OCI-LY1 (cell line): ENCODE results near the gene CCT6B.

ENCODE experiments used
- H2AFZ ChIP-seq: fragments of 200-600 bp; sonication (generic), shearing (Covaris generic); 2 replicates; pipeline ENCODE4 v1.6.0; 2014; ENCODE audit warnings: antibody characterized with exemption, mild to moderate bottlenecking, low read length
- H3F3A ChIP-seq: fragments of 200-600 bp; sonication (generic), shearing (Covaris generic); 2 replicates; pipeline ENCODE4 v1.6.0; 2014; ENCODE audit warnings: mild to moderate bottlenecking, antibody characterized with exemption, low read length, moderate library complexity; ENCODE audit not compliant: insufficient read depth
- H3K27ac ChIP-seq: fragments of 200-600 bp; sonication (generic); 2 replicates; pipeline ENCODE4 v1.5.1; 2014; ENCODE audit warnings: low read length, mixed run types, mild to moderate bottlenecking, low read depth; ENCODE audit not compliant: poor library complexity, severe bottlenecking
- H3K27me3 ChIP-seq: fragments of 200-600 bp; sonication (generic); 2 replicates; pipeline ENCODE4 v1.6.0; 2014; ENCODE audit warnings: antibody characterized with exemption, mild to moderate bottlenecking, low read length, moderate library complexity; ENCODE audit not compliant: insufficient read depth
- H3K36me3 ChIP-seq: fragments of 200-600 bp; sonication (generic); 2 replicates; pipeline ENCODE4 v1.6.1; 2014; ENCODE audit warnings: mild to moderate bottlenecking, antibody characterized with exemption, low read length, moderate library complexity, mixed read lengths; ENCODE audit not compliant: insufficient read depth
- H3K4me1 ChIP-seq: fragments of 200-600 bp; sonication (generic); 2 replicates; pipeline ENCODE4 v1.5.1; 2014; ENCODE audit warnings: mild to moderate bottlenecking, low read length, moderate library complexity; ENCODE audit not compliant: insufficient read depth, severe bottlenecking
- H3K4me2 ChIP-seq: fragments of 200-600 bp; sonication (generic), shearing (Covaris generic); 2 replicates; pipeline ENCODE4 v1.6.1; 2014; ENCODE audit warnings: low read length
- H3K4me3 ChIP-seq: fragments of 200-600 bp; sonication (generic); 2 replicates; pipeline ENCODE4 v1.5.1; 2014; ENCODE audit warnings: low read length, low read depth, mild to moderate bottlenecking, mixed read lengths; ENCODE audit not compliant: poor library complexity, severe bottlenecking
- H3K79me2 ChIP-seq: fragments of 200-600 bp; shearing (Covaris generic); 2 replicates; pipeline ENCODE4 v1.6.1; 2016; ENCODE audit warnings: mixed run types, low read length, mixed read lengths; ENCODE audit not compliant: insufficient read depth
- H3K9ac ChIP-seq: fragments of 200-600 bp; sonication (generic), shearing (Covaris generic); 2 replicates; pipeline ENCODE4 v1.6.1; 2014; ENCODE audit warnings: mild to moderate bottlenecking, low read length, mixed read lengths
- H3K9me2 ChIP-seq: fragments of 200-600 bp; sonication (generic), shearing (Covaris generic); 2 replicates; pipeline ENCODE4 v1.6.1; 2014; ENCODE audit warnings: low read depth, mild to moderate bottlenecking, low read length, mixed read lengths
- H3K9me3 ChIP-seq: fragments of 200-600 bp; shearing (Covaris generic); 2 replicates; pipeline ENCODE4 v1.6.1; 2014; ENCODE audit warnings: low read length, mixed read lengths
- H4K20me1 ChIP-seq: fragments of 200-600 bp; sonication (generic), shearing (Covaris generic); 2 replicates; pipeline ENCODE4 v1.6.0; 2016; ENCODE audit warnings: mild to moderate bottlenecking, low read length; ENCODE audit not compliant: insufficient read depth
- EZH2 ChIP-seq: fragments of 200-600 bp; sonication (generic), shearing (Covaris generic); IDR thresholded peaks from 2 replicates; pipeline ENCODE4 v1.8.0; 2017; ENCODE audit warnings: borderline replicate concordance, mixed run types, mild to moderate bottlenecking, antibody characterized with exemption, low read length, moderate library complexity, mixed read lengths
- TF ChIP-seq, protein P1 (sequence below): fragments of 200-600 bp; sonication (generic), shearing (Covaris generic); IDR thresholded peaks from 2 replicates; pipeline ENCODE4 v1.5.1; 2017; ENCODE audit warnings: mild to moderate bottlenecking, antibody characterized with exemption, low read length, moderate library complexity, mixed read lengths

Gene CCT6B, protein sequence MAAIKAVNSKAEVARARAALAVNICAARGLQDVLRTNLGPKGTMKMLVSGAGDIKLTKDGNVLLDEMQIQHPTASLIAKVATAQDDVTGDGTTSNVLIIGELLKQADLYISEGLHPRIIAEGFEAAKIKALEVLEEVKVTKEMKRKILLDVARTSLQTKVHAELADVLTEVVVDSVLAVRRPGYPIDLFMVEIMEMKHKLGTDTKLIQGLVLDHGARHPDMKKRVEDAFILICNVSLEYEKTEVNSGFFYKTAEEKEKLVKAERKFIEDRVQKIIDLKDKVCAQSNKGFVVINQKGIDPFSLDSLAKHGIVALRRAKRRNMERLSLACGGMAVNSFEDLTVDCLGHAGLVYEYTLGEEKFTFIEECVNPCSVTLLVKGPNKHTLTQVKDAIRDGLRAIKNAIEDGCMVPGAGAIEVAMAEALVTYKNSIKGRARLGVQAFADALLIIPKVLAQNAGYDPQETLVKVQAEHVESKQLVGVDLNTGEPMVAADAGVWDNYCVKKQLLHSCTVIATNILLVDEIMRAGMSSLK

DNA sequence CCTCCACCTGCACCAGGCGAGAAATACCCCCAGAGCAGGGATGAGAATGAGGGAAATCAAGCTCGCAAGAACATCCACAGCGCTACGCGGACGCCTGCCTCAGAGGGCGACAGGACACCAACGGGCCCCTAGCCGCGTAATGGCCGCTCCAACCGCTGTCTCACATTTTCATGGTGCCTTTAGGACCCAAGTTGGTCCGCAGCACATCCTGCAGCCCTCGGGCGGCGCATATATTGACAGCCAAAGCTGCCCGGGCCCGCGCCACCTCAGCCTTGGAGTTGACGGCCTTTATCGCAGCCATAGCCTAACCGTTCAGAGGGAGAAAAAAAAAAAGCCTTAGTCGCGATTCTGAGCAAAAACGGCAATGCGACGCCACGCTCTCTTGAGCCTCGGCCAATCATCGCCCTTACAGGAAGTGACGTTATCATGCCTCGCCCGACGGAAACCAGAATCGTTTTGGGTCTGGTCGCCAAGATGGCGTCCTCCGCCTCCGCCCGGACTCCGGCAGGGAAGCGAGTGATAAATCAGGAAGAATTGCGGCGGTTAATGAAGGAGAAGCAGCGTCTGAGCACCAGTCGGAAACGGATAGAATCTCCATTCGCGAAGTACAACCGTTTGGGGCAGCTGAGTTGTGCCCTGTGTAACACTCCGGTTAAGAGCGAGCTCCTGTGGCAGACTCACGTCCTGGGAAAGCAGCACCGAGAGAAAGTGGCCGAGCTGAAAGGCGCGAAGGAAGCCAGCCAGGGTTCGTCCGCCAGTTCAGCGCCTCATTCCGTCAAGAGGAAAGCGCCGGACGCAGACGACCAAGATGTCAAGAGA is at the start of gene CCT6B, which contains the start of gene ZNF830:
Gene CCT6B (minus strand): TSS at position 368 of the 819 bp plus-strand sequence. CDS start 67 bp downstream, at position 301.
Gene ZNF830 (plus strand): TSS at position 448 of the 819 bp plus-strand sequence. CDS start 27 bp downstream, at position 475.
- TF ChIP-seq EZH2, result no peak
- TF ChIP-seq, protein P1, sequence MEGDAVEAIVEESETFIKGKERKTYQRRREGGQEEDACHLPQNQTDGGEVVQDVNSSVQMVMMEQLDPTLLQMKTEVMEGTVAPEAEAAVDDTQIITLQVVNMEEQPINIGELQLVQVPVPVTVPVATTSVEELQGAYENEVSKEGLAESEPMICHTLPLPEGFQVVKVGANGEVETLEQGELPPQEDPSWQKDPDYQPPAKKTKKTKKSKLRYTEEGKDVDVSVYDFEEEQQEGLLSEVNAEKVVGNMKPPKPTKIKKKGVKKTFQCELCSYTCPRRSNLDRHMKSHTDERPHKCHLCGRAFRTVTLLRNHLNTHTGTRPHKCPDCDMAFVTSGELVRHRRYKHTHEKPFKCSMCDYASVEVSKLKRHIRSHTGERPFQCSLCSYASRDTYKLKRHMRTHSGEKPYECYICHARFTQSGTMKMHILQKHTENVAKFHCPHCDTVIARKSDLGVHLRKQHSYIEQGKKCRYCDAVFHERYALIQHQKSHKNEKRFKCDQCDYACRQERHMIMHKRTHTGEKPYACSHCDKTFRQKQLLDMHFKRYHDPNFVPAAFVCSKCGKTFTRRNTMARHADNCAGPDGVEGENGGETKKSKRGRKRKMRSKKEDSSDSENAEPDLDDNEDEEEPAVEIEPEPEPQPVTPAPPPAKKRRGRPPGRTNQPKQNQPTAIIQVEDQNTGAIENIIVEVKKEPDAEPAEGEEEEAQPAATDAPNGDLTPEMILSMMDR, result no peak; the same call in 1 of the 2 replicates
- Histone ChIP-seq H3K79me2 (peaks cover 18% of the 10 kb centered on the region), H3K9me3 (no peaks in the 10 kb centered on the region), H3K36me3 (peaks cover 32% of the 10 kb centered on the region; the same call in 1 of the 2 replicates), H3K4me1 (peaks cover 21% of the 10 kb centered on the region), H3K4me3 (peak within 1 kb of the TSS; percentile 93), H2AFZ (peak within 1 kb of the TSS; percentile 39), H3K9me2 (no peaks in the 10 kb centered on the region), H3K4me2 (peak within 1 kb of the TSS; percentile 87), H3F3A (no peaks in the 10 kb centered on the region), H3K27ac (peak within 1 kb of the TSS; percentile 60), H3K9ac (peak within 1 kb of the TSS; percentile 90), H4K20me1 (no peaks in the 10 kb centered on the region), H3K27me3 (no peaks in the 10 kb centered on the region)

DNA sequence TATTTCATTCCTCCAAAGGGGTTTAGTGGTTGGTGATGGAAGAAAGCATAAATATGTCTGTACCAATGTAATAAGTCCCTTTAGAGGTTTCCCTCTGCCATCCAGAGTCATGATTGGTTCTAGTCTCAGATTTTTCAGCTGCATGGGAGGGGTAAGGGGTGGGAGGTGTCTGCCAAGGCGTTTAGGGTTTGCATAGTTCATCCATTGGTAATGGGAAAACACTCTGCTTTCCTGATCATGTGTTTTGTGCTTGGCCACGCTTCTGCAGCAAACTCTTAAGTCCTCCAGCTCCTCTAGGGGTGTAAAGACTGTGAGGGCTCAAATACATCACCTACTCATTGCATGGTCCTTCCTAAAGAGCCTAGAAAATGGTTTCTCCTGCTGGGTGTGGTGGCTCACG is 48.8 kb upstream of the CCT6B start:
- Histone ChIP-seq H2AFZ (no peak overlapping the region), H3K27ac (no peak overlapping the region), H3K4me1 (no peaks in the 10 kb centered on the region), H3F3A (no peaks in the 10 kb centered on the region), H3K9ac (no peak overlapping the region), H3K9me2 (no peaks in the 10 kb centered on the region), H3K36me3 (peaks cover 10% of the 10 kb centered on the region; the same call in 1 of the 2 replicates), H3K4me2 (no peak overlapping the region), H4K20me1 (no peaks in the 10 kb centered on the region), H3K4me3 (no peak overlapping the region), H3K27me3 (no peaks in the 10 kb centered on the region), H3K9me3 (no peaks in the 10 kb centered on the region), H3K79me2 (no peaks in the 10 kb centered on the region)
- no peak for TF ChIP-seq EZH2
- TF ChIP-seq, protein P1, result no peak

DNA sequence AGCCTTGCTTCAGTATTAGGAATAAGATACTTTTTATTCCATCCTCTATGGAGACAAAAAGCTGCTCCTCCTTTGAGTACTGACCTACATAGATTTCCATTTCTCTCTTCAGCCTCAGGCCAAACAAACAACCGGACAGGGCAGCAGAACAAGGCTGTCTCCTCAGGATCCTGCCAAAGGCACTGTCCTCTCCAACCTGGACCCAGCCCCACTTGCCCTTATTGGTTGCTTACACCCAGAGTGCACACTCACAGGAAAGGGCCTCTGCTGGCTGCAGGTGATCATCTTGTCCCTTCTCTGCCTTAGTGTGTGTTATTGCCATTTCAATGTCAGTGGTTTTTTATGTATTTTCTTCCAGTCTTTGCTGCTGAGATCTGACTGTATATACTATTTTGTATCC is 45.7 kb upstream of the CCT6B start:
- H2AFZ ChIP-seq, result no peak overlapping the region
- peaks cover 35% of the 10 kb centered on the region; the same call in 1 of the 2 replicates for H3K36me3 ChIP-seq
- no peaks in the 10 kb centered on the region for H3K9me2 ChIP-seq
- no peaks in the 10 kb centered on the region for H4K20me1 ChIP-seq
- no peak overlapping the region for H3K4me2 ChIP-seq
- no peak for TF ChIP-seq EZH2
- TF ChIP-seq, protein P1, result no peak
- no peak overlapping the region for H3K9ac ChIP-seq
- H3K9me3 ChIP-seq, result no peaks in the 10 kb centered on the region
- H3K27me3 ChIP-seq, result no peaks in the 10 kb centered on the region
- no peaks in the 10 kb centered on the region for H3F3A ChIP-seq
- no peak overlapping the region for H3K4me3 ChIP-seq
- no peak overlapping the region for H3K27ac ChIP-seq
- H3K4me1 ChIP-seq, result no peaks in the 10 kb centered on the region
- no peaks in the 10 kb centered on the region for H3K79me2 ChIP-seq
